ENCODE results near the gene UQCRHL. TPM values are rescaled to one million over a fixed set of nuclear protein-coding genes. Genes with fewer than 3 reads are reported as not detected.
A peak's percentile ranks its signal among the peaks of the same experiment; 100 is the strongest.
"Not testable (repeated sequence)": the region's sequence is repeated elsewhere in the genome, so short reads cannot be mapped to it uniquely, and the experiment has no call there.

The UQCRHL gene
- 1.4 and 2.8 TPM in 2 replicates for total RNA-seq (2012; rRNA removed)
- polyA plus RNA-seq (2012; rRNA removed) = 2.4 and 2.6 TPM in 2 replicates
- polyA plus RNA-seq (2012; cell fraction: cytosol; rRNA removed) = 0.44 and 0.71 TPM in 2 replicates
- polyA plus RNA-seq (2012; cell fraction: nucleus; rRNA removed; ENCODE audit: low replicate concordance) = 0.13 and 1.4 TPM in 2 replicates
- Bru-seq, nascent RNA = percentile 36 among the genes with signal in this experiment
- BruChase-seq, experiment 1, labeled RNA remaining after a 6-hour chase = percentile 72 among the genes with signal in this experiment
- BruChase-seq, experiment 2, labeled RNA remaining after a 2-hour chase = percentile 56 among the genes with signal in this experiment
- long read RNA-seq = 0 reads

DNA sequence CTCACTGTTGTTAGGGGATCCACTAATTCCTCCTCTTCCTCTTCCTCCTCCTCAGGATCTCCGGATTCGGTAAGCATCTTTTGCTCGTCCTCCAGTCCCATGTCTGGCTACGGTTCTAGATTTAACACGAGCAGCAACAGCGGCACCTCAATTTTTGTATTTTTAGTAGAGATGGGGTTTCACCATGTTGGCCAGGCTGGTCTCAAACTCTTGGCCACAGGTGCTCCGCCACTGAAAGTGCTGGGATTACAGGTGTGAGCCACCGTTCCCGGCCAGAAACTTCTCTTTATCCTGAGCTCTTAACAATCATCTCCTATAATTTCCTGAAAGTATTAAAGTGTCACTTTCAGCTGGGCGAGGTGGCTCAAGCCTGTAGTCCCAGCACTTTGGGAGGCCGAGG, at the start of gene UQCRHL:
TSS of gene UQCRHL (minus strand) at position 101 of the 400 bp plus-strand sequence. CDS start at position 101, 0 bp downstream.
- H3K9me1 ChIP-seq (ENCODE audit: insufficient read depth, low read length); H3K9me3 ChIP-seq (ENCODE audit: control insufficient read depth, insufficient read depth, low read length); H3K36me3 ChIP-seq (ENCODE audit: control insufficient read depth, insufficient read depth, low read length); H3K18ac ChIP-seq (ENCODE audit: low read depth, low read length); H4K91ac ChIP-seq (ENCODE audit: insufficient read depth, low read depth, low read length); H3K4me1 ChIP-seq (ENCODE audit: control insufficient read depth, insufficient read depth, low read length); H3K79me1 ChIP-seq (ENCODE audit: low read depth in 1 of 2, low read length in 2 of 2); H3K56ac ChIP-seq (ENCODE audit: extremely low read depth, insufficient read depth, low read length); H3K23ac ChIP-seq (ENCODE audit: low read depth, low read length); H3K4me3 ChIP-seq (ENCODE audit: insufficient read depth, low read depth, low read length); H3K27ac ChIP-seq (ENCODE audit: insufficient read depth, low read length); H4K5ac ChIP-seq (ENCODE audit: low read depth, low read length); H3K4ac ChIP-seq (ENCODE audit: low read depth, low read length); H3K14ac ChIP-seq (replicated peaks; ENCODE audit: low read depth, low read length); in situ Hi-C loops (cut with MboI; ENCODE audit: low sequenced_read_pairs); H2BK5ac ChIP-seq (ENCODE audit: low read depth, low read length, poor library complexity, severe bottlenecking); BruUV-seq (replicated peaks); H2AK5ac ChIP-seq (ENCODE audit: low read depth, low read length); H3K27me3 ChIP-seq (ENCODE audit: control insufficient read depth, insufficient read depth, low read length); H4K20me1 ChIP-seq (ENCODE audit: insufficient read depth, low read length); intact Hi-C loops (cut with micrococcal nuclease); ATAC-seq (ENCODE audit: low read depth); DNase-seq; H2BK120ac ChIP-seq (ENCODE audit: low read depth, low read length); H2BK15ac ChIP-seq (ENCODE audit: low read depth, low read length); H3K9ac ChIP-seq (ENCODE audit: low read depth, low read length); H3K4me2 ChIP-seq (ENCODE audit: low read depth, low read length); dilution Hi-C loops (cut with HindIII; ENCODE audit: low sequenced_read_pairs, unreplicated experiment); H4K8ac ChIP-seq (ENCODE audit: low read depth in 2 of 2, low read length in 2 of 2); H2AK9ac ChIP-seq (replicated peaks; ENCODE audit: low read depth, low read length, poor library complexity); H2AFZ ChIP-seq (replicated peaks; ENCODE audit: low read length, poor library complexity); H2BK20ac ChIP-seq (ENCODE audit: low read depth, low read length): not testable (repeated sequence)
- WGBS, 2 experiments (ENCODE audit: extremely low coverage in 2 of 2, insufficient read length in 1 of 2) = no CpG with 5 or more reads among the region's 11 CpGs
- ChIA-PET CTCF (interaction anchor here (0.5 to 0.8 kb wide), 3 partner anchors 26 to 187 kb away, joined by 3 to 5 read pairs (median 4); no protein-coding TSS in a partner anchor), POLR2A (ENCODE audit: unreplicated experiment) (interaction anchor here (0.7 kb wide), 1 partner anchor 23 kb away, joined by 8 read pairs; no protein-coding TSS in a partner anchor)

Data from IMR-90 (cell line).